Progenitor cell of endocrine pancreas (in vitro differentiated cells): ENCODE measurements around the gene TRPM3. TPM values are rescaled to one million over a fixed set of nuclear protein-coding genes. Genes with fewer than 3 reads are reported as not detected.

Experiments
- DNase-seq: peaks from one replicate; pipeline ENCODE4 v3.0.0; 2021; ENCODE audit warnings: low spot score; ENCODE audit not compliant: unreplicated experiment
- H3K27ac Mint-ChIP-seq: 2 replicates; pipeline ENCODE4 v1.8.0; 2021; ENCODE audit warnings: mild to moderate bottlenecking, moderate library complexity, mixed read lengths
- H3K27me3 Mint-ChIP-seq: 2 replicates; pipeline ENCODE4 v1.8.0; 2021; ENCODE audit warnings: mixed read lengths
- H3K36me3 Mint-ChIP-seq: 2 replicates; pipeline ENCODE4 v1.8.0; 2022; ENCODE audit warnings: mixed read lengths; ENCODE audit not compliant: insufficient read depth
- H3K4me1 Mint-ChIP-seq: 2 replicates; pipeline ENCODE4 v1.8.0; 2021; ENCODE audit warnings: low read depth, mixed read lengths
- H3K4me3 Mint-ChIP-seq: 2 replicates; pipeline ENCODE4 v1.8.0; 2021; ENCODE audit warnings: low read depth, mild to moderate bottlenecking, moderate library complexity, mixed read lengths
- H3K9me3 Mint-ChIP-seq: 2 replicates; pipeline ENCODE4 v1.8.0; 2021; ENCODE audit warnings: low read depth, mixed read lengths
- CTCF ChIP-seq: fragments of 200-600 bp; sonication (generic); IDR thresholded peaks from one replicate; pipeline ENCODE4 v1.5.0; 2021; ENCODE audit warnings: antibody characterized with exemption, mild to moderate bottlenecking; ENCODE audit not compliant: unreplicated experiment
- total RNA-seq: library from RNA; stranded (reverse); gene quantifications from 2 replicates; pipeline ENCODE4 v1.2.1, GENCODE V29; 2021

Gene TRPM3
- total RNA-seq, 1 donor from 2014 or later = 1.6 TPM

GRCh38 chr9:70802206-70802605 lies 319.2 kb downstream of the TRPM3 start:
- Mint-ChIP-seq H3K27ac (no peak overlapping the region), H3K27me3 (peaks cover 3% of the 10 kb centered on the region), H3K36me3 (no peaks in the 10 kb centered on the region), H3K4me3 (no peak overlapping the region), H3K9me3 (no peaks in the 10 kb centered on the region), H3K4me1 (no peaks in the 10 kb centered on the region)
- no peak for DNase-seq
- TF ChIP-seq CTCF = no peak

GRCh38 chr9:70801181-70801829 lies 320.1 kb downstream of the TRPM3 start:
- Mint-ChIP-seq H3K27ac (no peak overlapping the region), H3K4me3 (no peak overlapping the region), H3K27me3 (peaks cover 3% of the 10 kb centered on the region), H3K9me3 (no peaks in the 10 kb centered on the region), H3K36me3 (no peaks in the 10 kb centered on the region), H3K4me1 (no peaks in the 10 kb centered on the region)
- TF ChIP-seq CTCF = no peak
- DNase-seq = no peak

- TF ChIP-seq CTCF = no peak
- Mint-ChIP-seq H3K9me3 (no peaks in the 10 kb centered on the region), H3K36me3 (no peaks in the 10 kb centered on the region), H3K4me1 (no peaks in the 10 kb centered on the region), H3K4me3 (no peak overlapping the region), H3K27ac (no peak overlapping the region), H3K27me3 (no peaks in the 10 kb centered on the region)
- DNase-seq = no peak
These were observed 323.4 kb downstream of the TRPM3 start for GRCh38 chr9:70798018-70798417.

GRCh38 chr9:70795841-70796240 lies 325.6 kb downstream of the TRPM3 start:
- H3K36me3 Mint-ChIP-seq = no peaks in the 10 kb centered on the region
- no peak overlapping the region for H3K4me3 Mint-ChIP-seq
- no peaks in the 10 kb centered on the region for H3K4me1 Mint-ChIP-seq
- no peak for TF ChIP-seq CTCF
- no peaks in the 10 kb centered on the region for H3K27me3 Mint-ChIP-seq
- H3K9me3 Mint-ChIP-seq = no peaks in the 10 kb centered on the region
- DNase-seq = no peak
- H3K27ac Mint-ChIP-seq = no peak overlapping the region

GRCh38 chr9:70792796-70793195 lies 328.6 kb downstream of the TRPM3 start:
- Mint-ChIP-seq H3K9me3 (no peaks in the 10 kb centered on the region), H3K4me3 (no peak overlapping the region), H3K4me1 (no peaks in the 10 kb centered on the region), H3K36me3 (no peaks in the 10 kb centered on the region), H3K27ac (no peak overlapping the region), H3K27me3 (no peaks in the 10 kb centered on the region)
- TF ChIP-seq CTCF = no peak
- DNase-seq = no peak
